COLO668 (cell line): ENCODE results near the gene FBXL20.

ENCODE experiments used
- DNase-seq: peaks from one replicate; lab custom pipeline; 2025; ENCODE audit not compliant: unreplicated experiment; lab: John Stamatoyannopoulos, UW

FBXL20 gene

GRCh38 chr17:39208893-39209292, 192.5 kb downstream of the FBXL20 start:
- peak; percentile 74 for DNase-seq

GRCh38 chr17:39208136-39208535, 193.3 kb downstream of the FBXL20 start:
- DNase-seq, result no peak

GRCh38 chr17:39205112-39205526, 196.3 kb downstream of the FBXL20 start:
- DNase-seq, result no peak

GRCh38 chr17:39204245-39204644, 197.2 kb downstream of the FBXL20 start:
- DNase-seq, result no peak
